NB4 (cell line): Measurements from ENCODE around the gene SCEL.

Experiments used
- DNase-seq: peaks from one replicate; pipeline ENCODE4 v3.0.0; 2010; ENCODE audit warnings: low read depth
- H3K4me3 ChIP-seq: one replicate; pipeline ENCODE4 v1.5.1; 2011; ENCODE audit warnings: mild to moderate bottlenecking, low read depth, low read length, moderate library complexity
- MYC ChIP-seq: IDR thresholded peaks from 2 replicates; pipeline ENCODE4 v1.6.1; 2011; ENCODE audit warnings: low read depth, low read length
- POLR2A ChIP-seq: IDR thresholded peaks from 2 replicates; pipeline ENCODE4 v1.6.1; 2011; ENCODE audit warnings: mild to moderate bottlenecking; ENCODE audit not compliant: insufficient read length; ENCODE audit errors: extremely low read depth
- TF ChIP-seq, protein P1 (sequence below): IDR thresholded peaks from 2 replicates; pipeline ENCODE4 v1.6.1; 2011; ENCODE audit warnings: low read depth, low read length
- TF ChIP-seq, protein P2 (sequence below): IDR thresholded peaks from one replicate; pipeline ENCODE4 v1.5.1; 2012; ENCODE audit warnings: low read depth, low read length

SCEL gene

GRCh38 chr13:77530875-77531274 is 4.6 kb upstream of the SCEL start:
- H3K4me3 ChIP-seq: no peak overlapping the region
- DNase-seq: no peak
- TF ChIP-seq, protein P1, sequence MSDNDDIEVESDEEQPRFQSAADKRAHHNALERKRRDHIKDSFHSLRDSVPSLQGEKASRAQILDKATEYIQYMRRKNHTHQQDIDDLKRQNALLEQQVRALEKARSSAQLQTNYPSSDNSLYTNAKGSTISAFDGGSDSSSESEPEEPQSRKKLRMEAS: no peak
- TF ChIP-seq, protein P2, sequence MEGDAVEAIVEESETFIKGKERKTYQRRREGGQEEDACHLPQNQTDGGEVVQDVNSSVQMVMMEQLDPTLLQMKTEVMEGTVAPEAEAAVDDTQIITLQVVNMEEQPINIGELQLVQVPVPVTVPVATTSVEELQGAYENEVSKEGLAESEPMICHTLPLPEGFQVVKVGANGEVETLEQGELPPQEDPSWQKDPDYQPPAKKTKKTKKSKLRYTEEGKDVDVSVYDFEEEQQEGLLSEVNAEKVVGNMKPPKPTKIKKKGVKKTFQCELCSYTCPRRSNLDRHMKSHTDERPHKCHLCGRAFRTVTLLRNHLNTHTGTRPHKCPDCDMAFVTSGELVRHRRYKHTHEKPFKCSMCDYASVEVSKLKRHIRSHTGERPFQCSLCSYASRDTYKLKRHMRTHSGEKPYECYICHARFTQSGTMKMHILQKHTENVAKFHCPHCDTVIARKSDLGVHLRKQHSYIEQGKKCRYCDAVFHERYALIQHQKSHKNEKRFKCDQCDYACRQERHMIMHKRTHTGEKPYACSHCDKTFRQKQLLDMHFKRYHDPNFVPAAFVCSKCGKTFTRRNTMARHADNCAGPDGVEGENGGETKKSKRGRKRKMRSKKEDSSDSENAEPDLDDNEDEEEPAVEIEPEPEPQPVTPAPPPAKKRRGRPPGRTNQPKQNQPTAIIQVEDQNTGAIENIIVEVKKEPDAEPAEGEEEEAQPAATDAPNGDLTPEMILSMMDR: no peak
- TF ChIP-seq MYC (no peak), POLR2A (no peak)

DNA sequence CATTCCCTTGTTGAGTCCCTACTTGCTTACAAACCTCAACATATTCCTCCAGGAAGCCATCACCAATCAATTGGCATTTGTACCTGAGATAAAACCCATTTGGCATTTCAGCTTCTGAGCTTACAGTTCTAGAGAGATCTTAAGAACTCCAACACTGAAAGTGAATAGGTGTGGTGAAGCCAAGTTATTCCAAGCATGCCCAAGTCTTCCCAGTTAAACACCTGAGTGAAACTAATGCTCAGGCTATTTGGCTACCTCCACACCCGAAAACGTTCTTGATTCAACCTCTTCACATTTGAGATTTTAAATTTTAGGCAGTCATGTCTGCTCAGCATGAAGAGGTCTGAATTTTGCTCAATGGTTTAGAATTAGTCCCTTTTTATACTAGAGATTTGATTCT is 2.5 kb upstream of the SCEL start:
- DNase-seq: no peak
- no peak overlapping the region for H3K4me3 ChIP-seq
- TF ChIP-seq POLR2A: no peak
- TF ChIP-seq, protein P1: no peak
- TF ChIP-seq MYC: no peak
- TF ChIP-seq, protein P2: no peak

DNA sequence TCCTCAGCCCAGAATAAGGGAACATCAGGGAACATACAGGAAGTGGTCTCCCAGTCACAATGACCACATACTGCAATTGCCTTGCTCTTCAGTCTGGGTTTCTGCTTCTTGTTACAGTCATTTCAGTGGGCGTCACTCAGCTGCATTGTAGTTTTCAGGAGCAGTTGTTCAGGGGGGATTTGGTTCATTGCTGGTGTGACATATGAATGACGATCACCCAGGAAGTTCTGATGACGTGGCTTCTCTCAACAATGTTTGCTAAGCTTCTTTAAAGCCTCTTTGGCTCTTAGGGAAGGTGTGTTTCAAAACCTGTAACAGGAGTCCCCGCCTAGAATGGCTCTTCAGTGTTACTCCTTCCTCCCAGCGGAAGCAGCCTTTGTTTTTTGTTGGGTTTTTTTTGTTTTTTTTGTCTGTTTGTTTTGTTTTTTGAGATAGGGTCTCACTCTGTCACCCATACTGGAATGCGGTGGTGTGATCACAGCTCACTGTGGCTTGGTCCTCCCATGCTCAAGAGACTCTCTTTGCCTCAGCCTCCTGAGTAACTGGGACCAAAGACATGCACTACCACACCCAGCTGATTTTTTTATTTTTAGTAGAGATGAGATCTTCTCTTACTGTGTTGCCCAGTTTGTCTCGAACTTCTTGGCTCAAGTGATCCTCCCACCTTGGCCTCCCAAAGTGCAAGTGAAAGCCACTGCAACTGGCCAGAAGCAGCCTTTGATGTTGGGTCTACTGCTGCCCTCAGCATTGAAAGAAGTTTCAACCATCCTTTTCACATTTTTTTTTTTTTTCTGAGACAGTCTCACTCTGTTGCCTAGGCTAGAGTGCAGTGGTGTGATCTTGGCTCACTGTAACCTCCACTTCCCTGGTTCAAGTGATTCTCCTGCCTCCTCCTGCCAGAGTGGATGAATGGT is 1.4 kb upstream of the SCEL start:
- H3K4me3 ChIP-seq: no peak overlapping the region
- DNase-seq: peak; percentile 49
- TF ChIP-seq, protein P2: no peak
- TF ChIP-seq POLR2A (no peak), MYC (no peak)
- TF ChIP-seq, protein P1: no peak

GRCh38 chr13:77536358-77536757 is 852 bp downstream of the SCEL start:
- DNase-seq: no peak
- TF ChIP-seq, protein P1: no peak
- TF ChIP-seq, protein P2: no peak
- TF ChIP-seq POLR2A: no peak
- TF ChIP-seq MYC: no peak
- no peak overlapping the region for H3K4me3 ChIP-seq

DNA sequence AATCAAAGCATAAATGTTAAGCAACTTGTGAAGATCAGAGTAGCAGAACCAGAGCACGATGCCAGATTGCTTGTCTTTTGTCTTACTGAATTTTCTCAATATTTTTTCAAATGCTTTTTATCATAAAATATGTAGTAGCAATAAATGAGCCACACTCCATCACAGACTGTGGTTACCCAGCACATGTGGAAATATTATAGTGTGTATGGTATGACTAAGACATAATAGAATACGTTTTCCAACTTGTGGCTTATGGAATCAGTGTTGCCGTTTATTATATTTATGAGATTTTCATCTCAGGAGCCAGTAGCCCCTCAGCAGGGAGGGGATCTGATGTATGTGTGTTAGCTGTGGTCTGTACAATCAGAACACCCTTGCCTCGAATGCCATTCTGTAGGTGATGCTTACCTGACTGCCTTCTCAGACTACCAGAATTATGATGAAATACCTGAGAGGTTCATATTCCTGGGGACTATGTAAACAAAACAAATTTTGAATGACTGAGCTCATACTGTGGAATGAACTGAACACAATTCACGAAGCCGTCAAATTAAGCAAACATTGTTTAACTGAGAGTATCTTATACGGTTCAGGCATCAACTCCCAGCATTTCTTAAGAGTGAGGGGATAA is 1.9 kb downstream of the SCEL start:
- H3K4me3 ChIP-seq: no peak overlapping the region
- DNase-seq: no peak

More for the DNA sequence above, 1.9 kb downstream of the SCEL start:
- TF ChIP-seq MYC (no peak), POLR2A (no peak)
- TF ChIP-seq, protein P1: no peak
- TF ChIP-seq, protein P2: no peak
